ENCODE data around the gene BAIAP2. TPM values are rescaled to one million over a fixed set of nuclear protein-coding genes. Genes with fewer than 3 reads are reported as not detected.

The BAIAP2 gene
- total and polyA plus RNA-seq, 8 donors: 21.1 to 263 (median 56.3) TPM

DNA sequence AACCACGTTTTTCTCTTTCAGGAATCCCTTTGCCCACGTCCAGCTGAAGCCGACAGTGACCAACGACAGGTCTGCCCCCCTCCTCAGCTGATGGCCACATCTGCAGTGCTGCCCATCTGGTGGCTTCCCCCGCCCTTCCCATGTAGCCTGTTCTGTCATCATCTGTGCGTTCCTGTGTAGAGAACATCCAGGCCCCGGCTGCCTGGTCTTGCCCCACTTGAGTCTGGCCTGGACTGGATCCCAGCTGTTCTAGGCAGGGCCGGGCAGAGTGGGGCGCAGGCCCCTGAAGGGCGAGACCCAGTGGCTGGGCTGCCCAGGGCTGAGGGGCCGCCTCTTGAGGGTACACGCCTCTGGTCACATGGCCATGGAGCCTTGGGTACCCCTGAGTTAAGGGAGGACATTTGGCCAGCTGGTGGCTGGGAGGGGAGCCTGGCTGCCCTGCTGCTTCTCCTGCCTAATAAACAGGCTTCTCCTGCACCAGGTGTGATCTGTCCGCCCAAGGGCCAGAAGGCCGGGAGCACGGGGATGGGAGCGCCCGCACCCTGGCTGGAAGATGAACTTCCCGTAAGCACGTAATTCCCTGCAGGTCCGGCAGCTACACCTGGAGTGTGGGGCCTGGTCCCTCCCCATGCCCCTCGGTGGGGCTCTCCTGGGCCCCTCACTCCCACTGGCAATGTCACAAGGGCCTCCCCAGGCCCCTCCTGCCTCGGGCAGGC is 81.0 kb downstream of the BAIAP2 start:
- H3K36me3 ChIP-seq: peaks cover 16 to 57% (median 50%) of the 10 kb centered on the region in 4 donors
- H3K27me3 ChIP-seq: no peaks in the 10 kb centered on the region
- TF ChIP-seq, protein P1, sequence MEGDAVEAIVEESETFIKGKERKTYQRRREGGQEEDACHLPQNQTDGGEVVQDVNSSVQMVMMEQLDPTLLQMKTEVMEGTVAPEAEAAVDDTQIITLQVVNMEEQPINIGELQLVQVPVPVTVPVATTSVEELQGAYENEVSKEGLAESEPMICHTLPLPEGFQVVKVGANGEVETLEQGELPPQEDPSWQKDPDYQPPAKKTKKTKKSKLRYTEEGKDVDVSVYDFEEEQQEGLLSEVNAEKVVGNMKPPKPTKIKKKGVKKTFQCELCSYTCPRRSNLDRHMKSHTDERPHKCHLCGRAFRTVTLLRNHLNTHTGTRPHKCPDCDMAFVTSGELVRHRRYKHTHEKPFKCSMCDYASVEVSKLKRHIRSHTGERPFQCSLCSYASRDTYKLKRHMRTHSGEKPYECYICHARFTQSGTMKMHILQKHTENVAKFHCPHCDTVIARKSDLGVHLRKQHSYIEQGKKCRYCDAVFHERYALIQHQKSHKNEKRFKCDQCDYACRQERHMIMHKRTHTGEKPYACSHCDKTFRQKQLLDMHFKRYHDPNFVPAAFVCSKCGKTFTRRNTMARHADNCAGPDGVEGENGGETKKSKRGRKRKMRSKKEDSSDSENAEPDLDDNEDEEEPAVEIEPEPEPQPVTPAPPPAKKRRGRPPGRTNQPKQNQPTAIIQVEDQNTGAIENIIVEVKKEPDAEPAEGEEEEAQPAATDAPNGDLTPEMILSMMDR (IDR thresholded peaks at IDR 0.05): no peak
- TF ChIP-seq EP300 (IDR thresholded peaks at IDR 0.05) (no peak), POLR2AphosphoS5 (IDR thresholded peaks at IDR 0.05) (no peak), POLR2A (IDR thresholded peaks at IDR 0.05) (no peak)
- DNase-seq: no peak
- no peak overlapping the region for H3K4me3 ChIP-seq
- H3K9me3 ChIP-seq: no peaks in the 10 kb centered on the region
- 69 to 81% (median 76%) methylated on average over 13 to 22 of the region's 22 CpGs for WGBS, 5 donors
- H3K27ac ChIP-seq: peak overlapping the region in 1 of 5 donors; percentile 18
- H3K4me1 ChIP-seq: peaks cover 17 to 40% (median 26%) of the 10 kb centered on the region in 4 donors
- intact Hi-C loops (cut with DNase I; ENCODE audit: low total_unique reads): no loop called here

DNA sequence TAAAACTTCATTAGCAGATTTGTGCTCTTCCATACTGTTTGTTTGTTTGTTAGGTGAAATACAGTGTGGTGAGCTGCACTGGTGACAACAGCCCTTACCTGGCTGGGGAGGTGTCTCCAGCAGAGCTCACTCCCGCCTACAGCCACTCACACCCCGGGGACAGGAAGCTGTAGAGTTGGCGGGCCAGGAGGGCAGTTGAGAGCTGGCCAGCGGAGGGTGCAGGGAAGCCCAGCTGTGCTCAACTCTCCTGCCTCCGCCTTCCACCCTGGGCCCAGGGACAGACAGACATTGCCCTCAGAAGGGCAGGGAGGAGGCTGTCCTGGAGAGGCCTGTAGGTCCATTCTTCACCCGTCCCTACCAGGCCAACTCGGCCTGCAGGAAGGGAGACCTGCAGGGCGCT is 81.8 kb downstream of the BAIAP2 start:
- peak in 1 of 2 donors; percentile 67 for DNase-seq
- peaks cover 0 to 6% (median 0%) of the 10 kb centered on the region in 3 donors for H3K27me3 ChIP-seq
- intact Hi-C loops (cut with DNase I; ENCODE audit: low total_unique reads): no loop called here
- no peak overlapping the region for H3K27ac ChIP-seq
- no peak for TF ChIP-seq POLR2A (IDR thresholded peaks at IDR 0.05)
- TF ChIP-seq, protein P1 (IDR thresholded peaks at IDR 0.05): no peak
- no peak for TF ChIP-seq EP300 (IDR thresholded peaks at IDR 0.05)
- TF ChIP-seq POLR2AphosphoS5 (IDR thresholded peaks at IDR 0.05): no peak
- 47 to 66% (median 57%) methylated on average over 6 to 8 of the region's 8 CpGs for whole genome bisulfite sequencing, 5 donors
- H3K4me1 ChIP-seq: peaks cover 17 to 40% (median 26%) of the 10 kb centered on the region in 4 donors
- H3K4me3 ChIP-seq: no peak overlapping the region
- no peaks in the 10 kb centered on the region for H3K9me3 ChIP-seq
- peaks cover 15 to 55% (median 42%) of the 10 kb centered on the region in 4 donors for H3K36me3 ChIP-seq

DNA sequence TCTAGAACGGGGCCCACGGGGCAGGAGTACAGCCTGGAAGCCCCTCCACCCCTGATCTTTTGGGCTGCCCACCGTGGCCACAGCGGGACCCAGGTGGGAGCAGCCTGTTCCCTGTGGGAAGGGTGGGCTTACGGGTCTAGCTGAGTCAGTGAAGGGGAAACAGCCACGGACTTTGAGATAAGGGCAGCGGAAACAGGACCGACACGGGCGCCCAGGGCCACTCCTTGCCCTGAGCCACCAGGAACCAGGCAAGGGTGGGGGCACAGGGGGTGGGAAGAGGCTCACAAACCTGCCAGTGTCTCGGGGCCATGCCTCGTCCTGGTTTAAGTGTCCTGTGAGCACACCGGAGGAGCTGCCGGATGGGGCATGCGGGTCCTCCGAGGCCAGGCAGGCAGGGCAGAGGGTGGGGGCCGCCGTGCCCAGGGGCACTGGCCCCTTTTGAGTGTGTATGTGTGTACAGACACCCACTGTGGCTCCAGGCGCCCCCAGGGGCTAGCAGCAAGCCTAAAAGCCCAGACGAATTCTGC is 82.8 kb downstream of the BAIAP2 start:
- peaks cover 17 to 40% (median 26%) of the 10 kb centered on the region in 4 donors for H3K4me1 ChIP-seq
- 45 to 69% (median 60%) methylated on average over 14 to 20 of the region's 20 CpGs for WGBS, 5 donors

More for the DNA sequence above, 82.8 kb downstream of the BAIAP2 start:
- no peak overlapping the region for H3K4me3 ChIP-seq
- no peaks in the 10 kb centered on the region for H3K9me3 ChIP-seq
- DNase-seq: no peak
- peaks cover 8 to 51% (median 32%) of the 10 kb centered on the region in 4 donors for H3K36me3 ChIP-seq
- peaks cover 0 to 15% (median 0%) of the 10 kb centered on the region in 3 donors for H3K27me3 ChIP-seq
- TF ChIP-seq POLR2AphosphoS5 (IDR thresholded peaks at IDR 0.05): no peak
- TF ChIP-seq EP300 (IDR thresholded peaks at IDR 0.05): no peak
- TF ChIP-seq POLR2A (IDR thresholded peaks at IDR 0.05): no peak
- TF ChIP-seq, protein P1 (IDR thresholded peaks at IDR 0.05): no peak
- intact Hi-C loops (cut with DNase I; ENCODE audit: low total_unique reads): no loop called here
- peak overlapping the region in 3 of 5 donors; percentile 3 to 24 (median 14) for H3K27ac ChIP-seq
